ENCODE data around the gene ST3GAL5.

Gene ST3GAL5

DNA sequence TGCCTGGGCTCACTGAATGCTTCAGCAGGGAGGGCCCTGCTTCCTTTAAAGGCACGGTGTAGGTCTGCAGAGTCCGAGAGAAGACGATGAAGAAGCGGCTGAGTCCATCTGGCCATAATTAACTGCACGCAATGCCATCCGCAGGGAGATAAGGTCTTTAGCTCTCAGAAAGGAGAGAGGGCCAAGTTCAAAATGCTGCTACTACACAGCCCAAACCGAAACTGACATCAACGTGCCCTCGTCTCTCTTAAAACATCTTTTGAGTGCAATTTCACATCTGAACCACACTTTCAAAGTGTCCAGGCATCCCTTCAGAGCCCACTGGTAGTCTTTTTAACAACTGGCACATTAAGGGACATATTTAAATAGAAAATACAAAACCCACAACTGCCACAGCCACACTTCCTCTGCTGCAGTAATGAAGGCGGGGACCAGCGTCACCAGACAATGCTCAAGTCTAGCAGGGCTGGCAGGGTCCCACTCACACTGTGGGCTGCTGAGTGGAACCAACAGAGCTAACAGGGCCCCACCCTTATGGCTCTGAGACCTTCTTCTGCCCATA lies 35.8 kb downstream of the ST3GAL5 start:
- no peak overlapping the region for H3K9ac ChIP-seq
- H3K27me3 ChIP-seq (ENCODE audit: control insufficient read depth, insufficient read depth, low read length): no peaks in the 10 kb centered on the region
- H3K4me1 ChIP-seq: no peaks in the 10 kb centered on the region
- H3K27ac ChIP-seq: no peak overlapping the region
- H3K36me3 ChIP-seq (ENCODE audit: control insufficient read depth, insufficient read depth, low read length): no peaks in the 10 kb centered on the region
- no peaks in the 10 kb centered on the region for H3K79me2 ChIP-seq
- no peak overlapping the region for H3K4me2 ChIP-seq (ENCODE audit: low read length)
- TF ChIP-seq CTCF (IDR thresholded peaks at IDR 0.05): no peak
- H3K4me3 ChIP-seq (ENCODE audit: low read depth, low read length): no peak overlapping the region
- no peak overlapping the region for H2AFZ ChIP-seq
- no peaks in the 10 kb centered on the region for H3K9me3 ChIP-seq (ENCODE audit: control insufficient read depth, low read length)

DNA sequence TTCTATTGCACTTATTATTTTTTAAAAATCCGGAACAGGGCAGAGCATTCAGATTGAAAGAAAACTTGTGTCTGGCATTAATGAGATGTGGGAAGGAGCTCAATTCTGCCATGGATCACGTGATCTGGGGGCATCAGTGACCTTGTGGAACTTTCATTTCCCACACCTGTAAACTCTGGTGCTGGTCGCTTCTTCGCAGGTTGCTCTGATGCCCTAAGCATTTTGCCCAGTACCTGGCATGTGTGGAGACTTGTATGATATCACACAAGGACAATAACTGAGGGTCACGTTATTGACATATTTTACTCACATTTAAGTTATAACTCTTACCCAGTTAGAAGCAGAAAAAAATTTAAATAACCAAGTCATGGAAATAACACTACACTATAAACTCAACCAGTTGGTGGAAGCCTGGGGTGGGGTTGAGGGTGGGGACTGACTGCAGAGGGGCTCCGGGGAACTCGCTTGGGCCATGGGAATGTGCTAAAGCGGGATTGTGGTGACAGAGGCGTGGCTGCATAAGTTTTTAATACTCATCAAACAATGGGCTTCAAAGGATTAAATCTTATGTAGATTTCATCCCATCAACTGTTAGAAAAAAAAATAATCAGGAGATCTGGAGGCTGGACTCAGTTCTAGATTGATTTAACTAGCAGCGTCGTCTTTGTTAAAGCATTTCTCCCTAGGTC lies 36.5 kb downstream of the ST3GAL5 start:
- Histone ChIP-seq H3K27me3 (ENCODE audit: control insufficient read depth, insufficient read depth, low read length) (no peaks in the 10 kb centered on the region), H3K36me3 (ENCODE audit: control insufficient read depth, insufficient read depth, low read length) (no peaks in the 10 kb centered on the region), H2AFZ (no peak overlapping the region), H3K9me3 (ENCODE audit: control insufficient read depth, low read length) (no peaks in the 10 kb centered on the region), H3K9ac (no peak overlapping the region), H3K4me3 (ENCODE audit: low read depth, low read length) (no peak overlapping the region), H3K27ac (no peak overlapping the region), H3K4me1 (no peaks in the 10 kb centered on the region), H3K4me2 (ENCODE audit: low read length) (no peak overlapping the region), H3K79me2 (no peaks in the 10 kb centered on the region)
- no peak for TF ChIP-seq CTCF (IDR thresholded peaks at IDR 0.05)

GRCh38 chr2:85851253-85852151 lies 37.3 kb downstream of the ST3GAL5 start:
- Histone ChIP-seq H3K79me2 (no peaks in the 10 kb centered on the region), H3K9ac (no peak overlapping the region), H3K27me3 (ENCODE audit: control insufficient read depth, insufficient read depth, low read length) (no peaks in the 10 kb centered on the region), H3K27ac (no peak overlapping the region), H3K4me3 (ENCODE audit: low read depth, low read length) (no peak overlapping the region), H3K36me3 (ENCODE audit: control insufficient read depth, insufficient read depth, low read length) (no peaks in the 10 kb centered on the region), H3K4me1 (no peaks in the 10 kb centered on the region), H2AFZ (no peak overlapping the region), H3K4me2 (ENCODE audit: low read length) (no peak overlapping the region), H3K9me3 (ENCODE audit: control insufficient read depth, low read length) (no peaks in the 10 kb centered on the region)
- no peak for TF ChIP-seq CTCF (IDR thresholded peaks at IDR 0.05)

DNA sequence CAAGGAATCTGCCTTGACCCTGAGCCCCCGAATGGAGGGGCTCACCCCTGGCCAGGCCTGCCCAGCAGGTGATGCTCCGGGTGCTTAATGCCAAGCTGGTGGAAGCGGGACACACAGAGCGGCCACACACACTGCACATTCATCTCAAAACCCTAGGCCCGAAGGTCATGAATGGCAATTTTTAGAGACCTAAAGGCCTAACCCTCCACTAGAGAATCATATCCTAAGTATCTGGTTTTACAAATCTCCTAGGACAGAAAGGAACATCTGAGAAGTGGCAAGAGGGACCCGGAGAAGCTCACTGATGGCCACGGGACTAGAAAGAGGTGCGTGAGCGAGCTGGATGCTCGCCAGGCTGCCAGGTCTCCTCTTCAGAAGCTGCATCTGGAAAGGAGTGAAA lies 38.3 kb downstream of the ST3GAL5 start:
- no peak overlapping the region for H3K27ac ChIP-seq
- no peak overlapping the region for H3K4me3 ChIP-seq (ENCODE audit: low read depth, low read length)
- H3K9ac ChIP-seq: no peak overlapping the region
- no peaks in the 10 kb centered on the region for H3K4me1 ChIP-seq
- H3K36me3 ChIP-seq (ENCODE audit: control insufficient read depth, insufficient read depth, low read length): no peaks in the 10 kb centered on the region
- H3K79me2 ChIP-seq: no peaks in the 10 kb centered on the region
- H2AFZ ChIP-seq: no peak overlapping the region
- no peak overlapping the region for H3K4me2 ChIP-seq (ENCODE audit: low read length)
- H3K9me3 ChIP-seq (ENCODE audit: control insufficient read depth, low read length): no peaks in the 10 kb centered on the region
- no peaks in the 10 kb centered on the region for H3K27me3 ChIP-seq (ENCODE audit: control insufficient read depth, insufficient read depth, low read length)
- no peak for TF ChIP-seq CTCF (IDR thresholded peaks at IDR 0.05)
